HG03558 (cell line): Measurements from ENCODE around the gene HMG20B.

Source experiments
- ATAC-seq: cut with Tn5 transposase; IDR thresholded peaks from one replicate; pipeline ENCODE4 v1.9.1; 2021; ENCODE audit warnings: moderate number of reproducible peaks; ENCODE audit not compliant: unreplicated experiment; ENCODE audit errors: extremely low read depth

The HMG20B gene

DNA sequence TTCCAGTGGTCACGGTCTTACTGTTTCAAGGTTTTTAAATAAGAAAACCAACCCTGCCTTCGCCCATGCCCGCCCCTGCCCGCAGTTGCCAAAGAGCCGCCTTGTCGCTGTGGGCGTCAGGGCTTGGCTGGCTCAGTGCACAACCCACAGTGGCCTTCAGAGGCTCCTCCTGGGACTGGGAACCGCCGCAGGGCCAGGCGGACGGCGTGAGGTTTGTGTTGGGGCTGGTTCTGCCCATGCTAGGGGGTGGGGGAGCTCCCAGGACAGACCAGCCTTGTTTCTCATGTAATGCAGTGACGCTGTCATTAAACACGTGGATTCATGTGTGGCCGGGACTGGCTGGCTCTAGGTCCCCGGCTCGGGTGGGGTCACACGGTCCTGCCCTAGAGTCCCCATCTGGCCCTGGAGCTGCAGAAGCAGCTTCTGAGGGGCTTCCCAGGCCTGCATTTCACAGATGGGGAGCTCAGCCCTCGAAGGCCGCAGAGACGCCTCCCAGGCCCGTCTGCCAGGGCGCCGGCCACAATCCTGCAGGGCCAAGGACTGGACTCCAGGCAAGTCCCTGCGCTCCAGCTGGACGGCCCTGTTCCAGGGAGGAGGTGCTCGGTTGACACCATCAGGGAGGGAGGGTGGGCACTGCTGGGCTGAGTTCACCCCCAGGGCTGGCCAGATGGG lies 36.2 kb upstream of the HMG20B start:
- no peak for ATAC-seq

DNA sequence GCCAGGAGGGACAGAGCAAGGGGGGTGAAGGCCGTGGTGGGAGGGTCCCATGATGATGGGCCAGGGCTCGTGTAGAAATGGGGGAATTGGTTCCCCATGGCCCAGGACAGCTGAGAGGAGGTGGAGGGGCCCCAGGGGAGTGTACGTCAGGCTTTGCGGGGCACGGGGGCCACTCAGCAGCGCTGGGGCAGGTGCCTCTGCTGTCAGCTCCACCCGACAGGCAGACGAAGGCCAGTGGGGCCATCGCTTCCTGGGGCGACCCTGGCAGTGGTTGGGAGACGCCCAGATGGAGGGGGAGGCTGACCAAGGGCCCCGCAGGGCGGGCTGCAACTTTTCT lies 35.7 kb upstream of the HMG20B start:
- no peak for ATAC-seq

DNA sequence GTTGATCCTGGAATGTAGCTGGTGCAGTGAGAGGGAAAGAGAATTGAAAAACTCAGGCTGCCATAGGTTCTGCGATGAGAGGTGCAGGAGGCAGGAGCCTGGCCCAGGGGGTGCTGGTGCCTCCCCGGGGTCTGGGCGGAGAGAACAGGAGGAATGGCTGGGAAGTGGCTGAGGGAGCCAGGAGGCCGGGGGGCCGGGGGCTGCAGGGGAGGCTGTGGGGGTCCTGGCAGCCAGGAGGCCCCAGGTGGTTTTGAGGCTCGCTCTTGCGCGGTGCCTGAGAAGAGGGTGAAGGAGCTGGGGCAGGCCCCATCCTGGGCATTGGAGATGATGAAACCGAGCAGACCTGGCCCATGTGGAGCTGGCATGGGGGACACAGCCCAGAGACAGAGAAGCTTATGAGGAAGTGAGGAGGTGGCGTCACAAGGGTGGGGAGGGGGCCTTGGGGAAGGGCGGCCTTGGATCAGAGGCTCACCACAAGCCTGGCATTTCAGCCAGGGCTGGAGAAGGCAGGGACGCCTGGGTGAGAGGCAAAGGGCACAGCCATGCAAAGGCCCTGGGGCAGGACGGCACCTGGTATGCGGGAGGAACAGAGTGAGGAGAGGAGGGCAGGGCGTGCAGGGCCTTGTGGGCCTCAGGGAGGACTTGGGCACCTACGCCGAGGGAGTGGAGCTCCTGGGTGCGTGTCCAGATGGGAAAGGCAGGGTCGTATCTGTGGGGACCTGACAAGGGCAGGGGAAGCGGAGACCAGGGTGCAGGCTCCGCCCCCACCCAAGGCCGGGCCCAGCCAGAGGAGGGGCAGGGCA lies 35.1 kb upstream of the HMG20B start:
- no peak for ATAC-seq

DNA sequence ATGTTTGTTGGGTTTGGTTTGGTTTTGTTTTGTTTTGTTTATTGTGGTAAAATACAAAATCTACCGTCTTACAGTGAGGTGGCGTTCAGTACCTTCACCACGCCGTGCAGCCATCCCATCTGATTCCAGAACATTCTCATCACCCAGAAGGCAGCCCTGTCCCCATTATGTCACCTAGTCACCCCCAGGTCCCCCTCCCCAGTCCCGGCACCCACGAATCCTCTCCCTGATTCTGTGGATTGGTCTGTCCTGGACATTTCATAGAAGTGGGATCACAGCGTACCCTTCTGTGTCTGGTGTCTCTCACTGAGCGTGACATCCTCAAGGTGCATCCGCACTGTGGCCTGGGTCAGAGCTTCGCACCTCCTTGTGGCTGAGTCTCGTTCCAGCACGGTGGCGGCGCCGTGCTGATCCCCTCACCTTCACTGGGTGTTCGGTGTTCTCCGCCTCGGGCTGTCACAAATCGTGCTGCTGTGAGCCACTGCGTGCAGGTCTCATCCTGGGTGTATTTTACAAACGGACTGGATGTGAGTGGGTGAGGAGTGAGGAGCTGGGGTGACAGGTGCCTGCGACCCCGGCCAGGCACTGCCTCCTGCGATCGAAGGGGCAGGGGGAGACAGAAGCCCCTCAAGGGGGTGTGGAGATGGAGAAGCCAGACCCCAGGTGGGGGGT lies 34.4 kb upstream of the HMG20B start:
- ATAC-seq: no peak

DNA sequence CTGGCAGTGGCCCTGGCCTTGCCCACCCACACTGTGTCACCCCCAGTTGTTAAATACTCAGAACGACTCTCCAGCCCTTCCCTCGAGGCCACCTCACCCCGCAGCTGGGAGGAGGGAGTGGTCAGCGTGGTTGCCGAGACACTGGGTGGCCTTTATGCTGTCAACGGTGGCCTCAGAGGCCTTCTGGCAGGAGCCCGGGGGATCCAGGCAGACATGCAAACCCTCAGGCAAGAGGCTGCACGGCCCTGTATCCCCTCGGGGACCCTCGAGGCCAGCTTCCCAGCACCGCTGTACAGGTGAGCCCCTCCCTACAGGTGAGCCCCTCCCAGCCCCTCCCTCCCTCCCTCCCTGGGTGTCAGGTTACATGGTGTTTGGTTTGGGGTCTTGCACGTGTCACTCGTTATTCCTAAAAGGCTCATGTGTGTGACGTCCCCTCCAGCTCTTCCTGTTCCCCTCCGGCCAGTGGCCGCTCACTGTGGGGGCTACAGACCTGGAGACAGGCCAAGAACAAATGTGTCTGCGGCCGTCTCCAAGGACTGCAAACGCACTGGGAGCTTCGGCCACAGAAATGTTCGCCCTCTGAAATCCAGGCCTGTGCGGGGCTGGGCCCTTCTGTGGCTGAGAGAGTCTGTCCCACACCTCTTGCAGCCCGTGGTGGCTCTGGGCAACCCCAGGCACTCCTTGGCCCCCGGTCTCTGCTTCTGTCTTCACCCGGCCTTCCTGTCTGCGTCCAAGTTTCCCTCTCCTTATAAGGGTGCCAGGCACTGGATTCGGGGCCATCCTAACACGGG lies 33.6 kb upstream of the HMG20B start, which contains the start of gene TEKTIP1:
TSS of gene TEKTIP1 (plus strand) at position 210 of the 791 bp plus-strand sequence. CDS start at position 214, 4 bp downstream.
- ATAC-seq: no peak

DNA sequence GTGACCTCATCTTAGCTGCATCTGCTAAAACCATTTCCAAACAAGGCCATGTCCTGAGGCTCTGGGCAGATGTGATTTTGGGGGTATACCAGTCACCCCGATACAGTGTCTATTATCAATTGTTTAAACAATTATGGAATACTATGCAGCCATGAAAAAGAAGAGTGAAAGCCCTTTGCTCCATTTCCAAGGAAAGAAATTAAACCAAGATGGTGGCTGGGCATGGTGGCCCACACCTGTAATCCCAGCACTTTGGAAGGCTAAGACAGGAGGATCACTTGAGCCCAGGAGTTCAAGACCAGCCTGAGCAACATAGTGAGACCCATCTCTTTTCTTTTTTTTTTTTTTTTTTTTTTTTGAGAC lies 33.0 kb upstream of the HMG20B start:
- ATAC-seq: no peak

DNA sequence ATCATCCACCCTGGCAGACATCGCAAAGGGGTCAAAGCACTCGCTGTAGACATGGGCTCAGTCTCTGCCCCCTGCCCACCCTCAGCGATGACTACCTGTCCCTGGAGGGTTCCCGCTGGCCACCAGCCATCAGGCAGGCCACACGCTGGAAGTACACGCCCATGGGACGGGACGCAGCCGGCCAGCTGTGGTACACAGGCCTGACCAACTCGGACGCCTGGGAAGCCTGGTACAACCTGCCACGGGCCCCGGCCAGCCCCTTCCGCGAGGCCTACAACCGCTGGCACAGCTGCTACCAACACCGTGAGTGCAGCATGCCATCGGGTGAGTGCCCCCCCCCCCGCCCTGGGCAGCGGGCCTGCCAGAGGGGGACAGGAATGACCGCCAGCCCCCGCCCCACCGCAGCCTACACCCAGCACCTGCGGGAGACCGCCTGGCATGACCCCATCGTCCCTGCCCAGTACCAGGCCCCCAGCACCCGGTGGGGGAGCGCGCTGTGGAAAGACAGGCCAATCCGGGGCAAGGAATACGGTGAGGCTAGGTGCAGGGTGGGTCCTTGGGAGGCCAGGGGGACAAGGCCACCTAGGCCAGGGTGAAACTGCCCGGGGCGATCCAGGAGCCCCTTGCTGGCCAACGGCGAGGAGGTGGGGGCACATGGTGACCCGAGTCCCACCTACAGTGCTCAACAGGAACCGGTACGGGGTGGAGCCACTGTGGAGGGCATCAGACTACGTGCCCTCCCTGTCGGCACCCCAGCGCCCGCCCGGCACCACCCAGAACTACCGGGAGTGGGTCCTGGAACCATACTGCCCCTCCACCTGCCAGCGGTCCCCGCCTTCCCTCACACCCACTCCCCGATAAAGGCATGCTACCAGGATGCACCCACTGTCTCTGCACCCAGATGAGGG lies 29.3 kb upstream of the HMG20B start:
- ATAC-seq: no peak

DNA sequence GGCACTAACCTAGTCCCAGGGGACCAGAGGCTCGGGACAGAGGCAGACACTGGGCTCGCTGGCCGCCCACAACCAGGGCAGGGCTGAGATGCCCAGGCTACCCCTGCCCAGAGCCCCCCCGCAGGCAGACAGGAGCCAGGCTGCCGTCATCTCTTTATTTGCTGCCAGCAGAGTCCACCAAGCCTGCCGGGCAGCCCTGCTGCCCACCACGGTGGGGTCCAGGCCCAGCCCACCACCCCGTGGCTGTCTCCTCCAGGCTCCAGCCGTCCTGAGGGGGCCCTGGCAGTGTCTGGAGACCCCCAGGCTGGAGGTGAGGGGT lies 28.7 kb upstream of the HMG20B start:
- ATAC-seq: no peak

DNA sequence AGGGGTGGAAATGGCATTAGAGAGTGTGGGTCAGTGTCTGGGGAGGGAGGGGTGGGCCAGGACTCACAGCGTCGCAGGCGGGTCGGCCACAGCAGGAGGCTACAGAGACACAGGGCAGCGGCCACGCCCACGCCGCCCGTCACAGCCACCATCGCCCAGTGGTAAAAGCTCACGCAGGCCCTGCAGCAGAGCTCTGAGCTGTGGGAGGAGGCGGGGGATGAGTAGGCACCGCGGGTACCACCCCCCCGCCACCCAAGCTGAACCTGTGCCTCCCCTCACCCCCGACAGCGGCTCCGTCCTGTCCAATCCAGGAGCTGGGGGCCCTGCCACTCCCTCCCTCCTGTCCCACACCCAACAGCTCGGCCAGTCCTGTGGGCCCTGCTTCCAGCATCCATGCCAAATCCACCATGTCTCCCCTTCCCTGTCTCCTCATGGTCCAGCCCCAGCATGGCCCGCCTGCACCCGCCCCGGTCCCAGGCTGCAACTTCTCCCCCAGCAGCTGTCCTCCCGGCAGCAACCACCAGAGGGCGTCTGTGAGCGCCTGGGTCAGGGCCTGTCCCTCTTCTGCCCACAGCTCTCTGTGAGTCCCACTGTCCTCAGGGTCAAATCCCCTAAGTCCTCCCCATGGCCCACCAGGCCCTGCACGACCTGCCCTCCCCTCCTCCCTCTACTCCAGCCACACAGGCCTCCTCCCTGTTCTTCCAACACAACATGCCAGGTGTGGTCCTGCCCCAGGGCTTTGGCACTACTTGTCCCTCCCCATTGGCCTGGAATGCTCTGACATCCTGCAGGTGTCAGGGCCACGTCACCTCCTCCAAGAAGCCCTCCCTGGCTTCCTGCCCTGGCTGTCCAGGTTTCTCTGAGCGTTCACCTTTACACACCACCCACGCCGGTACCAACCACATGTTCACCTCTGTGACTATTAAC lies 27.7 kb upstream of the HMG20B start:
- no peak for ATAC-seq

DNA sequence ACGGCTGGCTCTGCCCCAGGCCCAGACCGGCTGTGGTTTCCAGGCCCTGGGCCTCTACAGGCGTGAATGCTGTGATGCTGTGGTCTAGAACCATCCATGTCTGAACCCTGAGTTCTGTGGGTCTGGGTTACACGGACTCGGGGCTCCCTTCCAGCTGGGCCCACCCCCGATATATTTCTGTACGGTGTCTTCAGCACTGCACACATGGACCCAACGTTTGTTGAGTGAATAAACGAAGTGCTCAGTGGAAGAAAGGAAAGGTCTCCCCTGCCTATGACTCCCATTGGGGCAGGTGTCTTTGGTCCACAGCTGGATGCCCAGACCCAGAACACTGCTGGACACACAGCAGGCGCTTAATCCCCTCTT lies 27.1 kb upstream of the HMG20B start:
- no peak for ATAC-seq

DNA sequence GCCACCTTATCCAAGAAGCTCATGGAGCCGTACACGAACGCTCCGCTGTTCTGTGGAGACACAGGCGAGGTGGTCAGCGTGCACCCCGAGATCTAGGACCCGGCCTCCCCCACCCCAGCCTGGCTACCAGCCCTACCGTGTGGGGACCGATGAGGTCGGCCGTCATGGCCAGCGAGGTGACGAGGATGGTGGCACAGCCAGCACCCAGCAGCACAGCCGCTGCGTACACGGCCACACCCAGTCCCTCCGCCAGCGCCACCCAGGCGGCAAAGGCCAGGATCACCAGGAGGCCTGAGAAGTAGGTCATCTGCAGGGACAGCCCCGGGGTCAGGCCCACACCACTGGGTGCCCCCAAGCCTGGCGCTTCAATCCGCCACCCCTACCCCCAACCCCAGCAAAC lies 26.6 kb upstream of the HMG20B start:
- no peak for ATAC-seq

DNA sequence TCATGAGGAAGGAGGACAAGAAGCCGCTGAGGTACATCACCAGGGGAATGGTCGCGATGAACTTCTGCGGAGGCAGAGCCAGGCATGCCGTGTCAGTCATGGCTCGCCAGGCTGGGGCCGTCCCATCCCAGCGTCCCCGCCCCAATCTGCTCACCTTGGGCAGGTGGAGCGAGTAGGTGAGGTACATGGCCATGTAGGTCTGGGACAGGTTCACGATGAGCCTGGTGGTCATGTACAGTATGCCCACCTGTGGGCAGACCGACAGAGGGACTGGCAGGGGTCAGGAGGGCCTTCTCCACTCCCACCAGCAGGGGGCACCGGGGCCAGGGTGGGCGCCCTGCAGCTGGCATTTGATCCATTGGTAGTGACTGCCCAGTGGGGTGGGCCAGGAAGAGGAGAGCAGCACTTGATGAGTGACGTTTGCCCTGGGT lies 25.4 kb upstream of the HMG20B start:
- ATAC-seq: no peak

DNA sequence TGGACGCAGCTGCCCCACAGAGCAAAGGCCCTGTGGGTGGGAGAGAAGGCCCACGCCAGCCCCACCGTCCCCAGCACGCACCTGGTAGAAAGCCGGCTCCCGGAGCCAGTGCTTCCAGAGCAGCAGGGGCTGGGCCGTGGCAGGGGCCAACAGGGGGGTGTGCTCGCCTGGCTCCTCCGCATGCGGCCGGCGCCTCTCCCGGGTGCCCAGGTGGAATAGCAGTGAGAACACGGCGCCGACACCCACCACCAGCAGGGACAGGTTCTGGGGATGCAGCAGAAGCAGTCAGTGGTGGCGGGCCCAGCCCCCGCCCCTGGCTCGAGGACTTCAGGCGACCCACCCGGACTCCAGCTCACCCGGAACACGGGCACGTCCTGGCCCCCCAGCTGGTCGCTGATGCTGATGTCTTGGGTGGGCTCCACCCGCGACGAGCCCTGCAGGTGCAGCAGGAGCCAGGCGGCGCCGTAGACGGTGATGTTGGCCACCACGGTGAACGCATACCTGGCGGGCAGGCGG lies 24.9 kb upstream of the HMG20B start:
- ATAC-seq: no peak

DNA sequence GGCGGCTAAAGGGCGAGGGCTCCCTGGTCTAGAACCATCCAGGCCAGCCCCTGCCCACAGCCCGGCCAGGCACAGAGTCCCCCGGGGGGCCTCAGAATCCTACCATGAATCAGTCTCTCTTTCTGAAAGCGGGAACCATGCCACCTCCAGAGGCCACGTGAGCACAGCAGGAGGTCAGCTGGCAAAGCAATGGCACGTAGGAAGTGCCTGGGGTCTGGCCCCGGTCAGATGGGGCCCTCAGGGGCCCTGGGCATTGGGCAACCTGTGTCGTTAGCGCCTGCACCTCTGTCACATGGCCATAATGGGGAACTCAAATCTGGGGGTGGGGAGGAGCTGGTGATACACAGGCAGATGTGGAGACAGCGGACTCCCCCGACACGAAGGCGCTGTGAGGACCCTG lies 24.1 kb upstream of the HMG20B start:
- no peak for ATAC-seq

DNA sequence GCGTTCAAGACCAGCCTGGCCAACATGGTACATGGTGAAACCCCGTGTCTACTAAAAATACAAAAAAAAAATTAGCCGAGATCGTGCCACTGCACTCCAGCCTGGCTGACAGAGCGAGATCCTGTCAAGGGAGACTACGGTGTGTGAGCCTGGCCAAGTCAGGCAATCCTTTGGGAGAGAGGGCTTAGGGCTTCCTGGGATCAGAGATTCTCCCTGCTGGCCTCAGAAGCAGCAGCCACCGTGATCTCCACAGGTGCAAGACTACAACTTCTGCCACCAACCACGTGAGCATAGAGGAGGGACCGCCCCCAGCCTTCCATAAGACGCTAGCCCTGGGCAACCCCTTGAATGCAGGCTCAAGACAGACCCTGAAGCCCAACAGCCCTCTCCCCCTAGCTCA lies 22.9 kb upstream of the HMG20B start:
- no peak for ATAC-seq

DNA sequence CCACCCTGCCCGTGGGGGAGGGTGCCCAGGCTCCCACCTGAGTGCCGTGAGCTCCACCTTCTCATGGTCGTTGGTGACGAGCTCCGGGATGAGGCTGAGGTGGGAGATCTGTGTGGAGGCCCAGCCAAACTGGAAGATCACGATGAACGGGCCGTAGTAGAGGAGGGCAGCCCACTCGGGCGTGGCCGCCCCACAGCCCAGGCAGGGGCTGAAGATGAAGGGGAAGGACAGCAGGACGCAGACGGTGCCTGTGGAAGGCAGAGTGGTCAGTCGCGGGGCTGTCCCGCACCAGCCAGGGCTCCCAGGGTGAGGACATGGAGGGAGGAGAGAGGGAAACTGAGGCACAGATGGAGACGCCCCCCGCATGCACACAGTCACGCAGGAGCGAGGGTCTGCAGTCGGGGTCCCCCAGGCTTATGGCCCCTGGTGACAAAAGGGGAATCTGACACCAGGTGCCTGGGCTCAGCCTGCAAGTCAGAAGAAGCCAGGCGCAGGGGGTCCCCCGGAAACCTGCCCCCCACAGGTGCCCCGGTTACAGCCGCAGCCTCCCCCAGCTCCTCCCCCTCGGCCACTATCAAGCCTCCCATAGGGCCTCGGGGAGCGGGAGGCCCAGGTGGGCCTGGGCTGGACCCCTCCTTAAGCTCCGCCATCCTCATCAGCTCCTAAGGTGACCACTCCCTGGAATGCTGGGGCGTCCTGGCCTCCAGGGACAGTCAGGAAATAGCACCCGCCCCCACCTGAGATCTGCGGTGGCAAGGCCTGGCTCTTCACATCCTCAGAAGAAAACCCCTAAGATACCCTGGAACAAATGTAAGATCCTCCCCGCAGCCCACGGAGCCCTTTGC lies 21.6 kb upstream of the HMG20B start:
- ATAC-seq: no peak

DNA sequence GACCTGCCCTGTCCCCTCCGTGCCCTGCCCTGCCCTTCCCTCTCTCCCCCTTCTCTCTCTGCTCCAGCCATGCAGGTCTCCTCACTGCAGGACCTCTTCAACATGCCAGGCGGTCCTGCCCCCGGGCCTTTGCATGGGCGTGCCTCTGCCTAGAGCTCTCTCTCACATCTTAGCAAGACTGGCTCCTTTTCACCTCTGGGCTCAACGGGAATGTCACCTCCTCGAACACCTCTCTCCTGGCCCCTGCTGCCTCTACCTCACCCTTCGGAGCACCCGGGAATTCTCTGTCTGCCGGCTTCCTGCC lies 21.0 kb upstream of the HMG20B start:
- no peak for ATAC-seq
